Uterus (tissue), 4 donors: ENCODE measurements around the gene PASK. TPM values are rescaled to one million over a fixed set of nuclear protein-coding genes. Genes with fewer than 3 reads are reported as not detected.

ENCODE experiments used
- DNase-seq, 2 donors: peaks; one replicate each; pipeline ENCODE4 v3.0.0-alpha.2; 2019 to 2020
- H3K27ac ChIP-seq, 2 donors: fragments of 200-600 bp; sonication (generic); 1 replicate in 1 of 2; 2 replicates in 1 of 2; pipeline ENCODE4 v1.5.1; 2016 to 2018
- H3K27me3 ChIP-seq, 2 donors: fragments of 200-600 bp; sonication (generic); one replicate each; pipeline ENCODE4 v1.5.1; 2018 to 2019; ENCODE audit warnings: control low read depth in 1 of 2
- H3K36me3 ChIP-seq, 2 donors: fragments of 200-600 bp; sonication (generic); one replicate each; pipeline ENCODE4 v1.5.1; 2019; ENCODE audit warnings: control low read depth in 1 of 2
- H3K4me1 ChIP-seq, 2 donors: fragments of 200-600 bp; sonication (generic); one replicate each; pipeline ENCODE4 v1.5.1; 2018 to 2019; ENCODE audit warnings: control low read depth in 1 of 2
- H3K4me3 ChIP-seq, 2 donors: fragments of 200-600 bp; sonication (generic); 1 replicate in 1 of 2; 2 replicates in 1 of 2; pipeline ENCODE4 v1.5.1; 2018 to 2019; ENCODE audit warnings: mild to moderate bottlenecking in 1 of 2
- H3K9me3 ChIP-seq, 2 donors: fragments of 200-600 bp; sonication (generic); one replicate each; pipeline ENCODE4 v1.5.1; 2019; ENCODE audit warnings: control low read depth in 1 of 2
- CTCF ChIP-seq, 4 experiments: fragments of 200-600 bp in 2 of 4; fragments of 450-650 bp in 2 of 4; sonication (generic) in 2 of 4; IDR thresholded peaks; one replicate each; pipeline ENCODE4 v1.5.1; 2016 to 2019; ENCODE audit warnings: antibody characterized with exemption in 4 of 4, mild to moderate bottlenecking in 2 of 4, moderate library complexity in 1 of 4
- POLR2A ChIP-seq, 2 donors: fragments of 450-650 bp; IDR thresholded peaks; one replicate each; pipeline ENCODE4 v1.6.1; 2016; ENCODE audit warnings: antibody characterized with exemption in 2 of 2, mild to moderate bottlenecking in 1 of 2, moderate library complexity in 1 of 2
- intact Hi-C: fragments of 100-400 bp; cut with DNase I; formaldehyde crosslinking; loops from one replicate; pipeline ENCODE4 v1.15.1; 2023; ENCODE audit warnings: low total_unique reads
- total RNA-seq, 4 donors: library from RNA; depleted of rRNA in 3 of 4; stranded (reverse); fragments of >200 nt in 3 of 4; gene quantifications; one replicate each; pipeline versions ENCODE4 v1.1.0 to v1.2.4, GENCODE V29; 2014 to 2023
- donor health status: DM: yes; HTN: yes; CAD: no.

The PASK gene
- total RNA-seq, 4 donors from 2014 or later: 7.4 to 16.0 (median 13.3) TPM

GRCh38 chr2:241158546-241158900 lies 9.3 kb upstream of the PASK start:
- Histone ChIP-seq H3K27me3 (no peaks in the 10 kb centered on the region), H3K4me1 (peaks cover 0 to 9% of the 10 kb centered on the region in 2 donors), H3K9me3 (no peaks in the 10 kb centered on the region), H3K27ac (no peak overlapping the region), H3K4me3 (no peak overlapping the region), H3K36me3 (no peaks in the 10 kb centered on the region)
- TF ChIP-seq POLR2A (IDR thresholded peaks at IDR 0.05) (no peak), CTCF (IDR thresholded peaks at IDR 0.05) (no peak)
- no peak for DNase-seq
- intact Hi-C loops: no loop called here

- Histone ChIP-seq H3K36me3 (no peaks in the 10 kb centered on the region), H3K27ac (no peak overlapping the region), H3K4me3 (no peak overlapping the region), H3K4me1 (peaks cover 0 to 9% of the 10 kb centered on the region in 2 donors), H3K9me3 (no peaks in the 10 kb centered on the region), H3K27me3 (no peaks in the 10 kb centered on the region)
- DNase-seq: no peak
- no peak for TF ChIP-seq POLR2A (IDR thresholded peaks at IDR 0.05)
- TF ChIP-seq CTCF (IDR thresholded peaks at IDR 0.05): no peak
- intact Hi-C loops: no loop called here
These were observed 8.7 kb upstream of the PASK start for GRCh38 chr2:241157841-241158545.

GRCh38 chr2:241156971-241157441 lies 7.7 kb upstream of the PASK start:
- no peak for DNase-seq
- TF ChIP-seq POLR2A (IDR thresholded peaks at IDR 0.05) (no peak), CTCF (IDR thresholded peaks at IDR 0.05) (no peak)
- no peaks in the 10 kb centered on the region for H3K9me3 ChIP-seq
- H3K27ac ChIP-seq: no peak overlapping the region
- no peaks in the 10 kb centered on the region for H3K27me3 ChIP-seq
- H3K4me3 ChIP-seq: no peak overlapping the region
- intact Hi-C loops: no loop called here
- peaks cover 0 to 6% of the 10 kb centered on the region in 2 donors for H3K4me1 ChIP-seq
- H3K36me3 ChIP-seq: no peaks in the 10 kb centered on the region

- TF ChIP-seq CTCF (IDR thresholded peaks at IDR 0.05): no peak
- no peak for TF ChIP-seq POLR2A (IDR thresholded peaks at IDR 0.05)
- intact Hi-C loops: no loop called here
- H3K27me3 ChIP-seq: no peaks in the 10 kb centered on the region
- no peaks in the 10 kb centered on the region for H3K4me1 ChIP-seq
- no peaks in the 10 kb centered on the region for H3K9me3 ChIP-seq
- DNase-seq: no peak
- H3K4me3 ChIP-seq: no peak overlapping the region
- H3K27ac ChIP-seq: no peak overlapping the region
- H3K36me3 ChIP-seq: no peaks in the 10 kb centered on the region
These were observed 6.7 kb upstream of the PASK start for GRCh38 chr2:241155936-241156335.

GRCh38 chr2:241154915-241155314 lies 5.6 kb upstream of the PASK start:
- no peak overlapping the region for H3K4me3 ChIP-seq
- H3K27ac ChIP-seq: no peak overlapping the region
- no peaks in the 10 kb centered on the region for H3K9me3 ChIP-seq
- TF ChIP-seq POLR2A (IDR thresholded peaks at IDR 0.05) (no peak), CTCF (IDR thresholded peaks at IDR 0.05) (no peak)
- H3K4me1 ChIP-seq: no peaks in the 10 kb centered on the region
- H3K27me3 ChIP-seq: no peaks in the 10 kb centered on the region
- DNase-seq: no peak
- intact Hi-C loops: no loop called here
- H3K36me3 ChIP-seq: no peaks in the 10 kb centered on the region
